Activated gamma-delta T cell treated with anti-CD3 and anti-CD28 coated beads, Interleukin-2, amount 50 U/mL, for 16 hours (primary cell): ENCODE results near the gene NEDD4L.

Source experiments
- DNase-seq: peaks from one replicate; pipeline ENCODE4 v3.0.0-alpha.2; 2020; ENCODE audit warnings: low read depth

NEDD4L gene

GRCh38 chr18:58320907-58321561 lies 277.0 kb downstream of the NEDD4L start:
- DNase-seq = no peak

- DNase-seq = no peak
Observed at GRCh38 chr18:58321986-58322385, 278.0 kb downstream of the NEDD4L start.

- DNase-seq = no peak
Observed at GRCh38 chr18:58322464-58322863, 278.4 kb downstream of the NEDD4L start.

GRCh38 chr18:58323866-58324762 lies 280.1 kb downstream of the NEDD4L start:
- no peak for DNase-seq

GRCh38 chr18:58324824-58325480 lies 280.9 kb downstream of the NEDD4L start:
- no peak for DNase-seq

GRCh38 chr18:58325494-58325893 lies 281.5 kb downstream of the NEDD4L start:
- DNase-seq = no peak

GRCh38 chr18:58334061-58334460 lies 290.0 kb downstream of the NEDD4L start:
- DNase-seq = no peak

GRCh38 chr18:58335223-58335622 lies 291.2 kb downstream of the NEDD4L start:
- DNase-seq = no peak

GRCh38 chr18:58335821-58336220 lies 291.8 kb downstream of the NEDD4L start:
- DNase-seq = no peak

GRCh38 chr18:58336605-58337004 lies 292.6 kb downstream of the NEDD4L start:
- DNase-seq = no peak

- DNase-seq = no peak
Observed at GRCh38 chr18:58337285-58337684, 293.3 kb downstream of the NEDD4L start.

- DNase-seq = no peak
Observed at GRCh38 chr18:58337686-58338085, 293.7 kb downstream of the NEDD4L start.

GRCh38 chr18:58338141-58338540 lies 294.1 kb downstream of the NEDD4L start:
- no peak for DNase-seq

- no peak for DNase-seq
Observed at GRCh38 chr18:58338961-58339592, 295.1 kb downstream of the NEDD4L start.

GRCh38 chr18:58339890-58340289 lies 295.9 kb downstream of the NEDD4L start:
- DNase-seq = no peak

- no peak for DNase-seq
Observed at GRCh38 chr18:58341916-58342315, 297.9 kb downstream of the NEDD4L start.

GRCh38 chr18:58344080-58344670 lies 300.1 kb downstream of the NEDD4L start:
- no peak for DNase-seq

GRCh38 chr18:58344861-58345463 lies 300.9 kb downstream of the NEDD4L start:
- no peak for DNase-seq

- no peak for DNase-seq
Observed at GRCh38 chr18:58345875-58346274, 301.8 kb downstream of the NEDD4L start.

- no peak for DNase-seq
Observed at GRCh38 chr18:58347135-58347534, 303.1 kb downstream of the NEDD4L start.

- no peak for DNase-seq
Observed at GRCh38 chr18:58348517-58348916, 304.5 kb downstream of the NEDD4L start.

- no peak for DNase-seq
Observed at GRCh38 chr18:58348951-58349350, 304.9 kb downstream of the NEDD4L start.
